Activated CD8-positive, alpha-beta T cell treated with anti-CD3 and anti-CD28 coated beads, Interleukin-2, amount 10 ng/mL, durations not matched to agents 7 days and 5 days (primary cell): ENCODE data around the gene ZNF497. TPM values are rescaled to one million over a fixed set of nuclear protein-coding genes. Genes with fewer than 3 reads are reported as not detected.
"Not testable (repeated sequence)": the region's sequence is repeated elsewhere in the genome, so short reads cannot be mapped to it uniquely, and the experiment has no call there.

Source experiments
- ATAC-seq: fragments of 150-1000 bp; cut with Tn5 transposase; one replicate; pipeline ENCODE4 v1.10.0; 2021; ENCODE audit warnings: moderate library complexity
- CTCF ChIA-PET: fragments of 350-600 bp; sonication (Branson Sonifier 250); formaldehyde crosslinking; loops from one replicate; lab custom pipeline; 2021; ENCODE audit warnings: antibody characterized with exemption; lab: Charles Lee
- POLR2A ChIA-PET: fragments of 350-600 bp; sonication (Branson Sonifier 250); formaldehyde crosslinking; loops from one replicate; lab custom pipeline; 2021; ENCODE audit warnings: antibody characterized with exemption; lab: Charles Lee
- DNase-seq: peaks from one replicate; pipeline ENCODE4 v3.0.0-alpha.2; 2020
- H3K27ac Mint-ChIP-seq: one replicate; pipeline ENCODE4 v1.8.0; 2021; ENCODE audit warnings: mild to moderate bottlenecking, mixed read lengths
- H3K27me3 Mint-ChIP-seq: one replicate; pipeline ENCODE4 v1.8.0; 2021; ENCODE audit warnings: low read depth, mixed read lengths
- H3K36me3 Mint-ChIP-seq: one replicate; pipeline ENCODE4 v1.8.0; 2021; ENCODE audit warnings: low read depth, mixed read lengths
- H3K4me1 Mint-ChIP-seq: one replicate; pipeline ENCODE4 v1.8.0; 2021; ENCODE audit warnings: low read depth, mixed read lengths
- H3K4me3 Mint-ChIP-seq: one replicate; pipeline ENCODE4 v1.8.0; 2021; ENCODE audit warnings: mild to moderate bottlenecking, mixed read lengths
- H3K9me3 Mint-ChIP-seq: one replicate; pipeline ENCODE4 v1.8.0; 2022; ENCODE audit warnings: mixed read lengths; ENCODE audit not compliant: insufficient read depth
- microRNA-seq: library from miRNA; unstranded; fragments of <30 nt; microRNA quantifications from one replicate; pipeline ENCODE4 v1.2.0, GENCODE V29; 2022
- total RNA-seq, 2 experiments: library from RNA; stranded (reverse); gene quantifications; one replicate each; pipeline ENCODE4 v1.2.3, GENCODE V29; 2021

Gene ZNF497
- total RNA-seq, 2 experiments from 2014 or later = 1.5 to 1.7 TPM

DNA sequence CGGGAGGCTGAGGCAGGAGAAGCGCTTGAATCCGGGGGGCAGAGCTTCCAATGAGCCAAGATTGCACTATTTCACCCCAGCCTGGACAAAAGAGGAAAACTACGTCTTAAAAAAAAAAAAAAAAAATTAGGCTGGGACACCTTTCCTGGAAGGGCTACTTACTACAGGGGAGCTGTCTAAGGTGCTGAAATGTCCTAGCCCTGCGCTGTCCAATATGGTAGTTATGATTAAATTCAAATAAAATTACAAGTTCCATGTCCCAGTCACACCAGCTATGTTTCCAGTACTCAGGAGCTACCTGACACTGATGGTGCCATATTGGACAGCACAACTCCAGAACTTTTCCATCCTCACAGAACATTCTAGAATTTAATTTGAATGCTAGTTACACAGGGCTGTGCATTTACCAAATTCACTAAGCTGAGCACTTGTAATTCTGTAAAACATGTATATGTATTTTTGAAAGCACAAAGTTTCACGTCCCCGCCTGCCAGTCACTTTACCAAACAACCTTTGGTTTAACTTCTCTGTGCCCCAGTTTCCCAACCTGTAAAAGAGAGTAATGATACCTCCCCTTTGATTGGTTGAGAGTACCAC lies 45.0 kb downstream of the ZNF497 start:
- no peak overlapping the region for H3K27ac Mint-ChIP-seq
- H3K9me3 Mint-ChIP-seq = no peaks in the 10 kb centered on the region
- H3K4me3 Mint-ChIP-seq = no peak overlapping the region
- no peaks in the 10 kb centered on the region for H3K4me1 Mint-ChIP-seq
- no peak for ATAC-seq
- peaks cover 32% of the 10 kb centered on the region for H3K36me3 Mint-ChIP-seq
- peak; percentile 60 for DNase-seq
- ChIA-PET CTCF (interaction anchor here (0.6 to 1.5 kb wide), 2 partner anchors 8 to 128 kb away, joined by 3 to 4 read pairs; no protein-coding TSS in a partner anchor), POLR2A (interaction anchor here (1.2 to 1.7 kb wide), 3 partner anchors 9 to 13 kb away, joined by 3 to 5 read pairs (median 4); partner anchors contain the start of gene ZSCAN22)
- H3K27me3 Mint-ChIP-seq = no peaks in the 10 kb centered on the region

DNA sequence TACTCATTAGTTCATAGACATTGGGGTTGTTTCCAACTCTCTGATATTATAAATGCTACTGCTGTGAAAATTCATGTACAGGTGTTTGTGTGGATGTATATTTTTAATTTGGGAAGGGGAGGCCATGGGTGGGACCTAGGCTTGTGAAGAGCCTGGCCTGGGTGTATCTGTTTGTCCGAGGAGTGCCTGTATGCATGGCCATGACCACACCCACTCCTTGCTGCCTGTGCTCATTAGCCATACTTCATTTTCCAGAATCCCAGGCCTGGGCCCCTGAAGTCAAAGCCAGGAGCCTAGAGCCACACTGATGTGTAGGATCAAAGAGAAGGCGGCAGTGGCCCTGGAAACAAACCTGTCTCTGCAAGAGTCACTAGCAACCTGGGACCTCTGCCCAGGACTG lies 47.0 kb downstream of the ZNF497 start:
- ATAC-seq = no peak

DNA sequence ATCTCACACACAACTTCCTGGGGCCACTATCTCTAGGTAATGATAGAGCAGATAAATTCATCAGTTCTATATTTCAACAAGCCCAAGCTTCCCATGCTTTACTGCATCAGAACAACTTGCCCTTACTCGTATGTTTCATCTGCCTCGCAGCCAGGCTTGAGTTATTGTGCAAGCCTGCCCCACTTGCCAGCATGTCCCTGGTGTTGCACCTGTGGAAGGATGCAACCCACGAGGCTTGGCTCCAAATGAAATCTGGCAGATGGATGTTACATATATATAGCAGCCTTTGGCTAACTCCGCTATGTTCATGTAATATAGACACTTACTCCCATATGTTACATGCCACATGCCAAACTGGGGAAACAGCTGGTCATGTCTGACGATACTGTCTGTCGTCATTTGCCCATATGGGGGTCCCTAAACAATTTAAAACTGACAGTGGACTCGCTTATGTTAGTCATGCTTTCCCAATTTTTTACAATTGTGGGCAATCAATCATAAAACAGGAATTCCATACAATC lies 51.1 kb downstream of the ZNF497 start:
- Mint-ChIP-seq H3K9me3 (no peaks in the 10 kb centered on the region), H3K4me3 (no peak overlapping the region), H3K4me1 (peaks cover 20% of the 10 kb centered on the region), H3K36me3 (peaks cover 91% of the 10 kb centered on the region), H3K27ac (no peak overlapping the region), H3K27me3 (no peaks in the 10 kb centered on the region)
- no peak for ATAC-seq
- no peak for DNase-seq
- CTCF ChIA-PET = interaction anchor here (0.7 to 1.0 kb wide), 2 partner anchors 83 to 130 kb away, joined by 3 read pairs; partner anchors contain the start of gene ZNF544
- POLR2A ChIA-PET = no interaction called here

More for the DNA sequence above, 47.0 kb downstream of the ZNF497 start:
- ChIA-PET POLR2A (no interaction called here), CTCF (no interaction called here)
- H3K4me1 Mint-ChIP-seq = no peaks in the 10 kb centered on the region
- H3K27me3 Mint-ChIP-seq = no peaks in the 10 kb centered on the region
- peaks cover 50% of the 10 kb centered on the region for H3K36me3 Mint-ChIP-seq
- H3K4me3 Mint-ChIP-seq = no peak overlapping the region
- H3K27ac Mint-ChIP-seq = no peak overlapping the region
- no peaks in the 10 kb centered on the region for H3K9me3 Mint-ChIP-seq
- no peak for DNase-seq

DNA sequence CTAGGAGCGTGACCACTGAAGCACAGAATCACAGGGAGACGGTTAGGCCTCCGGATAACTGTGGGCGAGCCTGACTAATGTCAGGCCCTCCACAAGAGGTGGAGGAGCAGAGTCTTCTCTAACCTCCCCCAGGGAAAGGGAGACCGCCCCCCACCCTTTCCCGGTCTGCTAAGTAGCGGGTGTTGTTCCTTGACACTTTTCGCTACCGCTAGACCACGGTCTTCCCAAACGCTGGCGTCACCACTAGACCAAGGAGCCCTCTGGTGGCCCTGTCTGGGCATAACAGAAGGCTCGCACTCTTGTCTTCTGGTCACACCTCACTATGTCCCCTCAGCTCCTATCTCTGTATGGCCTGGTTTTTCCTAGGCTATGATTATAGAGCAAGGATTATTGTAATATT lies 51.9 kb downstream of the ZNF497 start:
- H3K4me1 Mint-ChIP-seq = peaks cover 27% of the 10 kb centered on the region
- H3K36me3 Mint-ChIP-seq = peaks cover 93% of the 10 kb centered on the region
- CTCF ChIA-PET = interaction anchor here (1.0 kb wide), 1 partner anchor 82 kb away, joined by 3 read pairs; the partner anchor contains the start of gene ZNF544
- H3K4me3 Mint-ChIP-seq, H3K27me3 Mint-ChIP-seq, POLR2A ChIA-PET, H3K9me3 Mint-ChIP-seq, H3K27ac Mint-ChIP-seq, DNase-seq, ATAC-seq: not testable (repeated sequence)

DNA sequence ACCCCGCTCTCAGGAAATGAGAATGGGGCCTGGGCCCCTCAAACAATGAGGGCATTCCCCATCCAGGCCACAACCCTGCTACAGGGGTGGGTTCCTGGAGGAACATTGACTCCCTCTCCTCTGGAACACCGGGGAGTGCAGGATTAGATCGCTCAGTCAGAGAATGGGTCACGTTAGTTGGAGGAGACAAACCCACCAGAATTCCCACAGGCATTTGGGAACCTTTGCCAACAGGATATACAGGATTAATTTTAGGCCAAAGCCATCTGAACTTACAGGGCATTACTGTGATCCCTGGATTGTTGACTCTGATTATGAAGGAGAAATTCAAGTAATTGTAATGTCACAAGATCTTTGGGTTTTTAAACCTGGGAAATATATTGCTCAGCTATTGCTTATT lies 54.8 kb downstream of the ZNF497 start:
- Mint-ChIP-seq H3K36me3 (peaks cover 83% of the 10 kb centered on the region), H3K4me3 (no peak overlapping the region), H3K27me3 (no peaks in the 10 kb centered on the region), H3K9me3 (no peaks in the 10 kb centered on the region), H3K27ac (no peak overlapping the region), H3K4me1 (peaks cover 37% of the 10 kb centered on the region)
- ChIA-PET CTCF (interaction anchor here (1.3 kb wide), 1 partner anchor 212 kb away, joined by 3 read pairs; the partner anchor contains the start of gene ZBTB45), POLR2A (no interaction called here)
- DNase-seq (no peak), ATAC-seq (no peak)

DNA sequence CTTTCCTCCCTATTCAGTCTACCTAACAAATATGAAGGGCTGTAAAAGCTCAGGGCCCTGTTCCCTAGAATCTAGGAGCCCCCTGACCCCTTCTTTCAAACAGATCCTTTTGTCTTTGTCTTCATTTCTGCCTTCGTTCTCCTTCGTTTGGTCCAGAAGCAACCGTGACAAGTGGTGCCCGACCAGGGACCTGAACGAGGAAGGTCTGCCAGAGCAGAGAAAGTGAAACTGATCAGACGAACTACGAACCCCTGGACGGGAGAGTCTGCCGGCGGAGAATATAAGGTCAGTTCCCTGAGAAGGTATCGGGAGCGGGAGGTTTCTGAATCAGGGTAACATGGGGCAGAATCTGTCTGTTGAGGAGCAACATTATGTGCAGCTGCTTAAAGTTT lies 56.6 kb downstream of the ZNF497 start:
- ChIA-PET CTCF (interaction anchor here (0.8 kb wide), 1 partner anchor 123 kb away, joined by 3 read pairs; the partner anchor contains the start of gene ZNF274), POLR2A (interaction anchor here (0.7 to 1.8 kb wide), 3 partner anchors 21 to 57 kb away, joined by 3 to 7 read pairs (median 6); partner anchors contain the start of genes ZNF497 and ZSCAN22)
- Mint-ChIP-seq H3K9me3 (peaks cover 6% of the 10 kb centered on the region), H3K27ac (peak overlapping the region; percentile 98), H3K4me3 (peak overlapping the region; percentile 89), H3K36me3 (peaks cover 80% of the 10 kb centered on the region), H3K27me3 (no peaks in the 10 kb centered on the region), H3K4me1 (peaks cover 37% of the 10 kb centered on the region)
- DNase-seq (peak; percentile 36), ATAC-seq (no peak)

DNA sequence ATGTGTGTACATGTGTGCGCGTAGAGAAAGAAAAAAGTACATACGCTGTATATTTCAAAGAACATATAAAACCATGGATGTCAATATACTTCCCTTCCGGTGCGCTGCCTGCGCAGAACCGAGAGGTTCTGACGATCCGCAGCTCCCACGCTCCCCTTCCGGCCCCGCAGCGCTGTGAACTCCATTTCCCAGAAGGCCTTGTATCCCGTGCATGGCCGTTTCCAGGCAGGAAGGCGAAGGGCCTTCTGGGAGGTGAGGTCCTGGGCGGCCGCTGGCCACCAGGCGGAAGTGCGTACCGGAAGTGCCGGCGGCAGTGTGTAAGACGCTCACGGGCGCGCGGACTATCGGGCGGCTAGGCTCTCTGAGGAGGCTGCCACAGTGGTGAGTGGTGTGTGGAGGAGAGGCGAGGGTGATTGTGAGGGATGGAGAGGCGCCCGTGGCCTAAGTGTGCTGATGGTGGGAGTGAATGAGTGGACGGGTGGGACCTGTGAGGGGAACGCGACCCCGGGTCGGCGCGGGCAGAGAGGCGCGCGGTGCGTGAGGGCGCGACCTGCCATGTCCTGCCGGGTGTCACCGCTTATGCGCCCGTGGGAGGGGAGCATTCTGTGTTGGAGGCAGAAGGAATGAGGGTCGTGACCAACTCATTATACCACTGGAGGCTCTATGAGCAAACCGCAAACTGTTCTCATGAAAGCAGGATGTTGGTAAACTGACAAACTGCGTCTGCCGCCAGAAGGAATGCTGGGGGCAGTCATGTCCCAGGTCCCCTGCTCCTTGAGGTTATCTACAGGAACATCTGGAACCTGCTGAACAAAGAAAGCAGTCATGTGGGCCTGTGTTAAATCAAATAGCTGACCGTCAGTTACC lies 57.3 kb downstream of the ZNF497 start, which contains the start of gene ERVK3-1:
TSS of gene ERVK3-1 (plus strand) at position 313 of the 867 bp plus-strand sequence. CDS start 6,792 bp downstream, outside the sequence.
- DNase-seq (peak; percentile 97), ATAC-seq (peak; percentile 97)
- peaks cover 81% of the 10 kb centered on the region for H3K36me3 Mint-ChIP-seq
- CTCF ChIA-PET = interaction anchor here (0.6 to 0.8 kb wide), 2 partner anchors 123 to 215 kb away, joined by 3 read pairs; partner anchors contain the start of gene ZNF274
- H3K4me3 Mint-ChIP-seq = peak within 1 kb of the TSS; percentile 89
- POLR2A ChIA-PET = interaction anchor here (0.6 to 1.8 kb wide), 9 partner anchors 12 to 58 kb away, joined by 3 to 7 read pairs (median 4); partner anchors contain the start of genes ZNF497 and ZSCAN22
- H3K27ac Mint-ChIP-seq = peak within 1 kb of the TSS; percentile 98
- peaks cover 37% of the 10 kb centered on the region for H3K4me1 Mint-ChIP-seq
- peaks cover 9% of the 10 kb centered on the region for H3K9me3 Mint-ChIP-seq
- no peaks in the 10 kb centered on the region for H3K27me3 Mint-ChIP-seq

DNA sequence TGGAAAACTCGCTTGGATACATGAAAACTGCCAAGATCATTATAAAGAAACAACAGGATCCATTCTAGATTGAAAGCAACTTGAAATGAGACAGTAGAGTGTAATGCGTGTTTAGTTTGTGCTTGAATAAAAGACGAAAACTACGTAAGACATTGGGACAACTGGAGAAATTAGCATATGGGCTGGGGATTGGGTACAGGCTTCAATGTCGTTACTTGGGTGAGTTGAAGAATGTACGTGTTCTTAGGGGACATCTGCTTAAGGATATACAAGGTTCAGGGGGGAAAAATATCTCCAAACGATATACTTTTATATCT lies 57.8 kb downstream of the ZNF497 start:
- H3K4me1 Mint-ChIP-seq = peaks cover 37% of the 10 kb centered on the region
- DNase-seq (no peak), ATAC-seq (no peak)
- POLR2A ChIA-PET = interaction anchor here (0.6 to 1.8 kb wide), 7 partner anchors 12 to 58 kb away, joined by 3 to 7 read pairs (median 4); partner anchors contain the start of genes ZNF497 and ZSCAN22
- H3K36me3 Mint-ChIP-seq = peaks cover 81% of the 10 kb centered on the region
- CTCF ChIA-PET = interaction anchor here (0.6 kb wide), 1 partner anchor 216 kb away, joined by 3 read pairs; no protein-coding TSS in a partner anchor
- peak overlapping the region; percentile 89 for H3K4me3 Mint-ChIP-seq
- no peaks in the 10 kb centered on the region for H3K27me3 Mint-ChIP-seq
- H3K27ac Mint-ChIP-seq = peak overlapping the region; percentile 98
- H3K9me3 Mint-ChIP-seq = peaks cover 9% of the 10 kb centered on the region

Small RNA genes lying within 50 kb of the gene (microRNA-seq; reads per million reads assigned to microRNA genes)
- gene MIR4754 (not detected), gene MIR6806 (not detected)

Other genes starting within 250 kb of the ZNF497 start
- gene ZNF329, start 212.0 kb downstream of the ZNF497 start, total RNA-seq = 1 to 10 TPM; 5.6 to 5.7 TPM
- 10 to 100 TPM; 31.9 to 32.8 TPM for gene ZNF274, start 179.7 kb downstream of the ZNF497 start, total RNA-seq
- gene ZNF544, start 133.8 kb downstream of the ZNF497 start, total RNA-seq = 10 to 100 TPM; 48.1 to 56.2 TPM
- gene ZNF8, start 83.8 kb downstream of the ZNF497 start, total RNA-seq = 1 to 10 TPM; 4.7 TPM
- gene ERVK3-1, start 57.4 kb downstream of the ZNF497 start, total RNA-seq = 10 to 100 TPM; 60.7 to 61.9 TPM
- 1 to 10 TPM; 4.8 to 5.2 TPM for gene ZSCAN22, start 35.8 kb downstream of the ZNF497 start, total RNA-seq
- 10 to 100 TPM; 14.9 to 17.5 TPM for gene A1BG, start 9.3 kb downstream of the ZNF497 start, total RNA-seq
- gene ZNF837, start 18.3 kb upstream of the ZNF497 start, total RNA-seq = 1 to 10 TPM; 1.3 to 1.5 TPM
- 1,000 to 10,000 TPM; 1,111 to 1,173 TPM for gene RPS5, start 24.5 kb upstream of the ZNF497 start, total RNA-seq
- under 1 TPM; 0.84 to 0.99 TPM for gene RNF225, start 32.9 kb upstream of the ZNF497 start, total RNA-seq
- 10 to 100 TPM in 1 of 2 experiments, 1 to 10 TPM in 1; 9.4 to 11.5 TPM for gene ZNF584, start 45.9 kb upstream of the ZNF497 start, total RNA-seq
- gene ZNF132, start 77.4 kb upstream of the ZNF497 start, total RNA-seq = 1 to 10 TPM; 5.1 to 6.0 TPM
- 10 to 100 TPM; 10.6 to 12.5 TPM for gene ZNF324B, start 88.9 kb upstream of the ZNF497 start, total RNA-seq
- 10 to 100 TPM; 13.8 to 15.8 TPM for gene ZNF324, start 104.3 kb upstream of the ZNF497 start, total RNA-seq
- gene ZNF446, start 113.6 kb upstream of the ZNF497 start, total RNA-seq = 1 to 10 TPM; 6.9 to 7.8 TPM
- 10 to 100 TPM; 12.2 to 14.4 TPM for gene SLC27A5, start 149.2 kb upstream of the ZNF497 start, total RNA-seq
- gene ZBTB45, start 157.1 kb upstream of the ZNF497 start, total RNA-seq = 10 to 100 TPM; 13.9 to 16.7 TPM
- 100 to 1,000 TPM; 476 to 528 TPM for gene TRIM28, start 181.3 kb upstream of the ZNF497 start, total RNA-seq
- 100 to 1,000 TPM; 108 to 114 TPM for gene CHMP2A, start 192.4 kb upstream of the ZNF497 start, total RNA-seq
- 10 to 100 TPM; 80.7 to 94.1 TPM for gene UBE2M, start 195.9 kb upstream of the ZNF497 start, total RNA-seq
- 10 to 100 TPM; 20.0 to 20.6 TPM for gene MZF1, start 210.6 kb upstream of the ZNF497 start, total RNA-seq